ENCODE results near the gene VIL1. TPM values are rescaled to one million over a fixed set of nuclear protein-coding genes. Genes with fewer than 3 reads are reported as not detected.

The VIL1 gene
- total and polyA plus RNA-seq, 2 of the 13 experiments (the other 11 are each of a cell fraction or from before 2014, with no cell fraction given): 287 to 301 TPM

GRCh38 chr2:218418717-218419458 is at the start of gene VIL1 (continued):
- TF ChIP-seq RARA (CRISPR knock-in tag; IDR thresholded peaks at IDR 0.05): peak; percentile 62
- no peak; the same call in 1 of the 2 replicates for TF ChIP-seq ZNF275 (CRISPR knock-in tag; IDR thresholded peaks at IDR 0.05; ENCODE audit: borderline replicate concordance)
- peak; percentile 79; the same call in 1 of the 2 replicates for TF ChIP-seq HOXA5 (CRISPR knock-in tag; IDR thresholded peaks at IDR 0.05)
- peak; percentile 51; the same call in 1 of the 2 replicates for TF ChIP-seq CAMTA2 (CRISPR knock-in tag; IDR thresholded peaks at IDR 0.05; ENCODE audit: borderline replicate concordance)
- no peak; the same call in 1 of the 2 replicates for TF ChIP-seq ZNF710 (CRISPR knock-in tag; IDR thresholded peaks at IDR 0.05; ENCODE audit: borderline replicate concordance)
- TF ChIP-seq KDM5B (CRISPR knock-in tag; IDR thresholded peaks at IDR 0.05; ENCODE audit: borderline replicate concordance): no peak
- no peak for TF ChIP-seq HMGA1 (CRISPR knock-in tag; conservative IDR thresholded peaks at IDR 0.05)
- TF ChIP-seq ZFYVE20 (CRISPR knock-in tag; IDR thresholded peaks at IDR 0.05; ENCODE audit: borderline replicate concordance, low read depth): no peak
- peak; percentile 45; the same call in 1 of the 2 replicates for TF ChIP-seq STAT5B (CRISPR knock-in tag; IDR thresholded peaks at IDR 0.05)
- no peak for TF ChIP-seq ZNF24 (IDR thresholded peaks at IDR 0.05)
- TF ChIP-seq MBD4 (IDR thresholded peaks at IDR 0.05; ENCODE audit: borderline replicate concordance, low read length): no peak
- TF ChIP-seq FLYWCH1 (CRISPR knock-in tag; IDR thresholded peaks at IDR 0.05): no peak; the same call in 1 of the 2 replicates
- no peak for TF ChIP-seq ZNF510 (CRISPR knock-in tag; IDR thresholded peaks at IDR 0.05; ENCODE audit: low read depth)
- TF ChIP-seq ZNF614 (CRISPR knock-in tag; IDR thresholded peaks at IDR 0.05; ENCODE audit: borderline replicate concordance): peak; percentile 70
- TF ChIP-seq CENPT (CRISPR knock-in tag; IDR thresholded peaks at IDR 0.05; ENCODE audit: low read depth): no peak
- TF ChIP-seq WIZ (CRISPR knock-in tag; IDR thresholded peaks at IDR 0.05): no peak
- TF ChIP-seq ZMAT3 (CRISPR knock-in tag; conservative IDR thresholded peaks at IDR 0.05): peak; percentile 93; the same call in 1 of the 2 replicates
- TF ChIP-seq ZSCAN21 (CRISPR knock-in tag; IDR thresholded peaks at IDR 0.05; ENCODE audit: borderline replicate concordance): 0 out of 2 replicates have a peak, but pooled peaks have one; percentile 57
- TF ChIP-seq ZNF646 (CRISPR knock-in tag; IDR thresholded peaks at IDR 0.05): no peak
- no peak for TF ChIP-seq FOXJ3 (CRISPR knock-in tag; IDR thresholded peaks at IDR 0.05; ENCODE audit: borderline replicate concordance)

All from HepG2 (cell line).